Inflammatory macrophage treated with lipopolysaccharide for 4 hours (primary cell): ENCODE data around the gene GK2.

Experiments
- DNase-seq: peaks from one replicate; pipeline ENCODE4 v3.0.0-alpha.2; 2020

GK2 gene

DNA sequence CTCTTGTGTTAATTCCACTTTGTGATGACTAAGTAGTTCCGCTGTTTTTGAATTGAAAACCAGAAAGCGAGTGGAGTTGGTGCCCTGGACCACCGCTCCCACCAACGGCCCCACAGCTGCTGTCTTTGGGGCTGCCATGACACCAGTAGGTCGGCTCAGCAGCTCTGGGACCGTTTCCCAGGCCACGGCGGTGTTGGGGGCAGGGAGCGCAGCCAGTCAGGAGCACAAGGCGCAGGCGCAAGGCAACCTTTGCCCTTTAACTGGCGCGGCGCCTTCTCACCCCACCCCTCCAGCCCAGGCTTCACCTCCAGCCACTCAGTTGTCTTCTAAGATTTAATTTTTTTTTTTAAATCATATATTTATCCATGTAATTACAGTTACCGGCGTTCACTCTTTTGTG lies at the start of gene GK2:
GK2 (minus strand) TSS at position 166 of the 400 bp plus-strand sequence; CDS start at position 138, 28 bp downstream.
- no peak for DNase-seq

DNA sequence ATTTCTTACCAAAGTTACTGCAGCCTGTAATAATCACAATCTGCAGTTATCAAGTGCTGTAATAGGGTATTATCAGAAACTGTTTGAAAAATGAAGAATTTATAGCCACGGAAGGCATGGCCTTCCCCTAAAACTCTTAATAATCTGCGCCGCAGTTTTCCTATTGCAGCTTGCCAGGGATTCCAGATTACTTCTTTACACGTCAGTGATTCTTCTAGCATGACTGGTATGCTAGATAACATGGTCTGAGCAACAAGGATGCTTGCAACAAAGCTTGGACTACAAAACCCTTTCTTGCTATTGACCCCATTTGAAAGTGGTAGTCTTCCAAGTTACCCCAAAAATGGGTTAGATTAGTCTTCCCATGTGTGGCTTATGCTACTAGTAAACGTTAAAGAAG lies 47.2 kb upstream of the GK2 start:
- DNase-seq: no peak

DNA sequence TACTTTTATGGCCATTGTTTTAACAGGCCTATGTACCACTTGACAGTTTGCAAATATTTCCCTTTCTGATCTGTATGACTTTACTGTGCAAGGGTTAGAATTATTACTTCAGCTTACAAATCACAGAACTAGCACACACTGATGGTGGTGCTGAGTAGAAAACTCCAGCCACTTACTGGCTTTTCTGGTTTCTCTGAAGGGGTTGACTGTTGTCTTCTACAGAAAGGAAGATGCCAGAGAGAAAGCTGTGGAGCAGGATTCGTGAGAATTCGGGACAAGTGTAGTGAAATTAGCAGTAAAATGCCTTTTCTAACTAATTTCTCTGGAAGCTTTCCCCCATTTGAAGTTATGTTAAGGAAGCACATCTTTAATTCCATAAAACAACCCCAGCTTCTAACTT lies 46.6 kb upstream of the GK2 start:
- DNase-seq: no peak

DNA sequence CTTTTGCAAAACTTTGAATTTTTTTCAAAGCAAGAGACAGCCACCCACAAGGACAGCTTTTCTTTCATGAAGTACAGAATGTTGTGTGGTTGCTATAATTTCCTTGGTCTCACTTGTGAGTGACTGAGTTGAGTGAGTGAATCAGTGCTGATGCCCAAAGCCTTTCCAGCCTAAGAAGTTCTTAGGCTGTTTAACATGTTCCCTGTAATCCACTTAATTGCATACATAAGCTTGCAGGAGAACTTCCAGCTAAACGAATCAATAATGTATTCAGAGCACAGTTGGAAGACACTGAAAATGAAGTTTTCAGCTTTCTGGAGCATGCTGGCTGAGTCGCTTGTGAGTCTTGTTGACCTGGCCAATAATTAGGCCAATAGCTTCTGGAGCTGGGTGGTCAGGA lies 42.0 kb upstream of the GK2 start:
- DNase-seq: no peak

DNA sequence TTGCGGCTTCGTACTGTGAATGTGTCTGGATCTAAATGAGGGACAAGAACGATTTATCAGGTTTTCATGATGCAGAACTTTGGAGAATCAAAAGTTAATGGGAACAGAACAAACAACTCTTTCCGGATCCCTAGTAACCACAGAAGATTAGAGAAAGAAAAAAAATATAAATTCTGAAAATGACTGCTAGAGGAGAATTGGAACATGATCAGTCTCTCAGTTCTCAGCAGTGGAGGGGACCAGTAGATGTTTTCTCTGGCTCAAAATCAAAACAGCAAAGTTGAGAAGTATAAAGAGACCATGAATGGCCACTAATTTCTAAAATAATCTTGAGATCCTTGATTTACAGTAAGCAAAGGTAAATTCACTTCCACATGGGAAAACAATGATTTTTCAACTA lies 38.1 kb upstream of the GK2 start:
- no peak for DNase-seq

DNA sequence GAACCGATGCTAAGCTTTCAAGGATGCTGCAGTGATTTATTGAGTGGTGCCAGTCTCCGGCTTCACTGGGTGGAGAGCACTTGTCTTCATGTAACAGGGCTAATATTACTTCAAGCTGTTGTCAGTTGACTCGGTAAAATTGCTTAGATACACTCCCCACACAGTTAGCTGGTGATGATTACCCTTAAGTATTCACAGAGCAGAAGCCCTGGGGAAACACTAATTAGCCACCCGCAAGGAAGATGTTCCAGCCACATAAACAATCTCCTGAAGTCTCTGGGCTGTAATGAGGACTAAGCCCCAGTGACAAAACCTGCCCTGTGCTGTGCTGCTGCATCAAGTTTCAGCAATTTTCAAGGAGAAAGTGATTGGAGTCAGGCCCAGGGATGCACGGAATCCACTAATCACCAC lies 37.3 kb upstream of the GK2 start:
- DNase-seq: no peak

DNA sequence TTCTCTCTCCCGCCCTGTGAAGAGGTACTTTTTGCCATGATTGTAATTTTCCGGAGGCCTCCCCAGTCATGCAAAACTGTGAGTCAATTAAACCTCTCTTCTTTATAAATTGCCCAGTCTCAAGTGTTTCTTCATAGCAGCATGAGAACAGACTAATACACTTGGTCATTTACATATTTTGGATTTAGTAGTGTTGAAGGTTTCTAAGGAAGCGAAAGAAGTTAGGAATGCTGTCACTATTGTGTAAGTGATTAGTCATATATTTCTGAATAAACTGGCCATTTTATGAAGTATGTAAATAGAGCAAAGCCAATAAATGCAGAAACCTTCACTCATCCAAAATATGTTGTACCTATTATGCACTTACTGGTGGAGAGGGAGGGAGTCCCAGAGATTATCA lies 34.4 kb upstream of the GK2 start:
- peak; percentile 2 for DNase-seq

DNA sequence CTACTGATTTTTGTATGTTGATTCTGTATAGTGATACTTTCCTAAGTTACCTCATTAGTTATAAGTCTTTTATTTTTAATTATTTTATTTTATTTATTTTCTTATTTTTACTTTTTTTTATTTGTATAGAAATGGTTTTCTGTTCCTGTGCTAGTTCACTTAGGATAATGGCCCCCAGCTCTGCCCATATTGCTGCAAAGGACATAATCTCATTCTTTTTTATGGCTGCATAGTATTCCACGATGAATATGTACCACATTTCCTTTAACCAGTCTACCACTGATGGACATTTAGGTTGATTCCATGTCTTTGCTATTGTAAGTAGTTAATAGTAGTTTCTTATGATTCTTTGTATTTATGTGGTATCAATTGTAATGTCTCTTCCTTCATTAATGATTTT lies 31.5 kb upstream of the GK2 start:
- no peak for DNase-seq

DNA sequence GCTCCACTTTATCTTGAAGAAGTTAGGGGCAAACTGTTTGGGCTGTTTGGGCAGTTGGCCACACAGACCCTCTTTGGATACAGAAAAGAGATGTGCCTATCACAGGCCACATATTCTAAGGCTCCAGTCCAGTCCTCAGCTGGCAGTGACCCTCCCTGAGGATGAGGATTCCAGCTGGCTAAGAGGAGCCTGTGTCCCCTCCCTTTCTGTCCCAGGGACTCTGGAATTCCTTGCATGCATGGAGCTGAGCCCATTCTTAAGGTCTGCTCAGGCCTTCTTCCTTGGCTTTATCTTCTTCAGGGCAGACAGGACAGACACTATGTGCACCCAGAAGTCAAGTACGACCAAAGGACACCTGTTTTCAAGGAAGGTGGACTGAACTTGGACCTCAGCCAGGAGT lies 23.8 kb upstream of the GK2 start:
- DNase-seq: no peak

DNA sequence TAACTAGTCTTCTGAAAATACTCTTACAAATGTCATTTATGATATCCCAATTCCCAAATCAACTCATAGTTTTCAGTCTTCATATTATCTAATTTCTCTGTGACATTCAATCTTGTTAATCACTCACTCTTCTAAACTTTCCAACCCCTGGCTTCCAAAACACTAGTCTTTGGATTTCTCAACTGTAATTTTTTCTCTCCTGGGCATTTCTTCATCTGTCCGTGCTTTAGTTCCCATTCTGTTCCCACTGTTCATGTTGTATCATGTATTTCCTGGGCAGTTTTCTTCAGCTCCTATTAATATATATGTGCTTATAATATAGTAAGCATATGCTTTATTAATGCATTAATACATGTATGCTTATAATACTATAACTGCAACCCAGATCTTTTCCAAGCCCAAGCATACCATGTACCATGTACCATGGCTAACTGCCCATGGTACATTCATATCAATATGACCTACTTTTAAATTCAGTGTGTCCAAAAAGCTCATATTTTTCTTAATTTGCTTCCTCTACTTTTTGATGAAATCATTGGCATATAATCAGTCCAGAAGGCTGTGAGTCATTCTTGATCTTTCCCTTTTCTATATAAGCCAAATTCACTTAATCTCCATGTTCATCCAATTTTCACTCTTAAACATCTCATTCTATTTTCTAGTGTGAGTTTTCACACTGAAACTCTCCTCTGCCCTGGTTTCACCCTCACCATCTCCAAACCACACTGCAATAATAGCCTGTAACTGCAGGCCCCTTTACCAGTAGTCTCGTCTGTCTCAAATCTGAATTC lies 21.3 kb upstream of the GK2 start:
- no peak for DNase-seq

DNA sequence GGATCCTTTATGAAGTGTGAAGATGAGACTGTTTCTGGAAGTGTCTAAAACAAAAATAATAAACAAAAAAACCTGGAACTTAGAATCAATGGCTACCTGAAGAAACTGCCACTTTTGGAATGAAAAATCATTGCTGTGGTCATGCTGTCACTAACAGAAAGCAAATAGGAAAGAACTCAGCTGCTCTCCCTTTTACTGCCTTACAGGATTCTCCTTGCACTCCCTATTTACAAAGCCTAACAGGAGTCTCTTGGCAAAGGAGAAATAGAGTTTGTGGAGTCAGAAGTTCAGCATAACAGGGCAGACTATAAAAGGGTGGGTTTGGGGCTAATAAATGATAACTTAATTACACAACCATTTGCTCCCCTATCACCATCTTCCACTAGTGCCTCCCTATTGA lies 19.0 kb upstream of the GK2 start:
- DNase-seq: no peak

DNA sequence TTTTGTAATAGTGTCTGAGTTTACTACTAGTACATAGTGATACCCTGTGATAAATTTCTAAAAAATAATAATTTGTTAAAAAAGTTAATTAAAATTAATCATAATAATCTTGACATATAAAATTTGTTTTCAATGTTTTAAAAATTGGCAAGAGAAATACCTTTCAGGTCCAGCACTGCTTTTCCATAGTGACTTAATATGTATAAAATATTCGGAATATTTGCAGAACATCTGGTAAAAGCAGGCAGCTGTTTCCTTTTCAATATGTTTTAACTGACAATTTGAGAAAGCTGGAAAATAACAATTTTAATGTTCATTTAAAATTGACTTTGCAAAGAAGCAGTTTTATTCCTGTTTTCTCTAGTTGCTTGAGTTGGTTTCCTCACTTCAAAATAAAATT lies 17.6 kb upstream of the GK2 start:
- DNase-seq: no peak

DNA sequence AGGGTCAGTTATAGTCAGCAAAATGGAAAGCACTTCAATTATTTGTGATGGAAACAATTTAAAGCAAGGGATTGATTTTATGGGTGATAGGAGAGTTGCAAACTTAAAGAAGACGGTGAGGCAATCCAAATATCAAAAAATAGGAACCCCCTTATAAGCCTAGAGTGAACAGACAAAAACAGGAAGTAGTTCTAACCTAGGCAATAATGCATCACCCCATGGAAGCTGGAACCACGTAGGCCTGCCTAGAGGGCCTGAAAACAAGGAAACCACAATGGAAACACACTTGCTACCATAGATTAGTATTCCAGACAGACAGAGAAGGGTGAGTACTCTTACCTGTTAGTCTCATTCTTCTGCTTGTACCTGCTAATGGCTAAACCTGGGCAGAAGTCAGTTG lies 13.5 kb upstream of the GK2 start:
- DNase-seq: no peak

DNA sequence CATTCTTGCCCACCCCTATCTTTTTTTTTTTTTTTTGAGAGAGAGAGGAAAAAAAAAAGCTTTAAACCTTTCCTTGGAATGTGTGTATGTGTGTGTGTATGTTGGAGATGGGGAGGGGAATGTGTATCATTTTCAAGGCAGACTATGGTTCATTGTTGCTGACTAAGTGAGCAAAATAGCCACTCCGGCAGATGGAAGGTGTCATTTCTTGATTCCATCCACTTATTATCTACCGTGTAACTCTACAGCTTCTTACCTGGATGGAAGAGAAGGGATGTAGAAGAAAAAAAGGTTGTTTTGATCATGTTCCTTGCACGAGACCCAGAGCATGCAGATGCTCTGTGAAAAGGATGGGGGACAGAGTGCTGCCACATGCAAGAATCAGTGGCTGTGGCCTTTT lies 5.9 kb upstream of the GK2 start:
- no peak for DNase-seq

DNA sequence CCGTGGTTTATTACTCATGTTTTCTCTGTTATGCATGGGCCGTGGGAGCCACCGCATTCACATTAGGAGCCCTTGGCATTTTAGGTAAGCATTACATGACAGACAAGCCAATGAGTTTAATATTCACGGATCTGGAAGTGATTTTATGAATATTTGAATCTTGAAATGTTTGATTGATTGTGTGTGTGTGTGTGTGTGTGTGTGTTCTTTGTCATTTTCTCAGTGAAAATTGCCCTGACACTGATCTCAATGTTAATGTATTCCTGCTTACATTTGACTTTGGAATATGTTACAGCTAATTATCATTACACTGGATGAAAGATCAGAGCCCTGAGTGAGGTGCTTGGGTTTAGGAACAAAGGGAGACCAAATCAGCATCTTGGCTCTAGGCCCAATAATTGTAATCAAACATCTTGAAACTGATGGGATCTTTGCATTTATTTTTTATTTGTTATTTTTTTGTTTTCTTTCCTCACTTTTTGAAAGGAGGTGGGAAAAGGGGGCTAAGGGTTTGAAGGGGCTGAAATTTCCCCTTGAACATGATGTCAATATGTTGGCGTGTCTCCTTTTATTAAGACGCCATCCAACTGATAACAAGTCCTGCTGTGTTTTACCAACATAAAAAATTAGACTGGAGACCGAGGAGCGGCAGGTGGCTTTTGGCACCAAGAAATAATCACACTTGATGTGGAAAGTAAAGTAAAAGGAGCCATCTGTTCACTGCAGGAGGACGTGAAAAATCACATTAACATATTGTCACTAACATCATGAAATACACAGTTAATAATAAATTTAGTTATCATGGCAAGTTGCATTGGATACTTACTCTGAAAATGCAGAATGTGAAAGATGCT lies 5.2 kb upstream of the GK2 start:
- DNase-seq: no peak

DNA sequence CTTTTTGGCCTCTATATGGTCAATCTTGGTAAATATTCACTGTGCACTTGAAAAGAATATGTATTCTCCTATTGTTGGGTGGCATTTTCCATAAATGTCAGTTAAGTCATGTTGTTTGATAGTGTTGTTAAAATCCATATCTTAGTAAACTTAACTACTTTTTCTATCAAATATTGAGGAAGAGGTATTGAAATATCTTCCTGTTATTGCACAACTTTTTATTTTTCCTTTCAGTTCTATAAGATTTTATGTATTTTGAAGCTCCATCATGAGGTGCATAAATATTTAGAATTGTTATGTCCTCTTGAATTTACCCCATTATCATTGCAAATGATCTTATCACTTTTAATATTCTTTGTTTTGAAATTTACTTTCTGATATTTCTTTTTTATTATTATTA lies 3.4 kb downstream of the GK2 start:
- no peak for DNase-seq

DNA sequence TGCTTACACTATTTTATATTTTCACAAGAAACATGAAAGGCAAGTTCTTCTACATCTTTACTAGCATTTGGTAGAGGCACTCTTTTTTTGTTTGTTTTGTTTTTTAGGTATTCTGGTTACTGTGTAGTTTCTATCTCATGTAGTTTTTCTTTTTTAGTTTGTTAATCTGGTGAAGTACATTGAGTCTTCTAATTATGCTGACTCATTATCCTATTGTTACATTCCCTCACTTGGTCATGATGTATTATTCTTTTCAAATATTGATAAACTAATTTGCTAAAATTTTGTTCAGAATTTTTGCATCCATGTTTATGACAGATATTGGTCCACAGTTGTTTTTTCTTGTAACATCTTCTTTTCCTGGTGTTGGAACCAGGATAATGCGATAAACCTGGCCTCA lies 4.7 kb downstream of the GK2 start:
- DNase-seq: no peak

DNA sequence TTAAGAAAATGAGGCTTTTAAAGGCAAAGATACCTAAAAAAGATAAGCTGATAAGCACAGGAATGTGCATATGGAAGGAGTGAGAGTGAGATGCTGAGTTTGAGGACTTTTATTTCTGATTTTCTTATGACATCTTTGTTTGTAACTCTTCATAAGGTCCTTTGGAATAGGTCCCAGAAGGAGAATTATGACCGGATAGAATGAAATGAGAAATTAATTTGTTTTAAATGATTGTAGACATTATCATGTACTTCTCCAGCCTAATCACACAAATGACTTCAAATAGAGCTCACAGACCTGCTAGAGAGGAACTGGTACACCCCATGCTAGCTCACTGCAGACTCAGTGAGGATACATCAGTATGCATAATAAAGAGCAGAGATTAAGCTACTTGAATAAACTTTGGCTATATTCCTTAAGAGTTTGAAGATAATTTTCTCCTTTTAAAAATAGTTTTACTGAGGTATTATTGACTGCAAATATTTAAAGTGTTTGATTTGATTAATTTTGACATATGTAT lies 5.6 kb downstream of the GK2 start:
- DNase-seq: no peak

DNA sequence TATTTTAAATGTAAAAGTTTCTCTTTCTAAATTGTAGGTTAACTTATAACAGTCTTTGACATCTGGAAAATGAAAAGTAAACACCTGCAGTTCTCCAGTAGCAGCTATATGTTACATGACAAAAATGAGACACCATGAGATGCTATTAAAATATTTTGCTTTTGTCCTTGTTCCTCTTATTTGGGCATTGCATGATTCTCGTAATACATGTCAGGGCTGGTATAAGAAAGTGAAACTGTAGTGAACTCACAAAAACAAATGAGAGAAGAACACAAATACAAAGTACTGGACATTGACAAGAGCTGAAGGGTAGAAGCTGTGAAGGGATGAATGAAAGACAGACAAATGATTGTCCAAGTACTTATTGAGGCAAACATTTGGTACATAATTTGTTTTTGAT lies 9.0 kb downstream of the GK2 start:
- no peak for DNase-seq

DNA sequence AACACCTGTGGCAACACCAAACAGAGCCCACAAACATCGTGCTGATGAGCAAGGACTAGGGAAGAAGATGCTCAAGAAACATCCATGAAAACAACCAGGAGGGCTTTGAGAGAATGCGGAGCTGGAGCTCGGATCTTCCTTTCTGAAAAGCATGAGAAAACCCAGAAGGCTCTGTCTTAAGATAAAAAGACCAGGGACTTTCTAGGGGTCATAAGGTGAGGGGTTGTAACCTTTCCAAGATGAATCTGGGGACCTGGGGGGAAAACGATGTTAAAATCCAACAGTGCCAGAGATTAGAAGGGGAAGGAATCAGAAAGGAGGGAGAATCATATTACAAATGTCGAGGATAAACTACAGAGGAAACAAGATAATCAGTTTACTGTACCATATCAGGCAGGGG lies 10.1 kb downstream of the GK2 start:
- DNase-seq: no peak

DNA sequence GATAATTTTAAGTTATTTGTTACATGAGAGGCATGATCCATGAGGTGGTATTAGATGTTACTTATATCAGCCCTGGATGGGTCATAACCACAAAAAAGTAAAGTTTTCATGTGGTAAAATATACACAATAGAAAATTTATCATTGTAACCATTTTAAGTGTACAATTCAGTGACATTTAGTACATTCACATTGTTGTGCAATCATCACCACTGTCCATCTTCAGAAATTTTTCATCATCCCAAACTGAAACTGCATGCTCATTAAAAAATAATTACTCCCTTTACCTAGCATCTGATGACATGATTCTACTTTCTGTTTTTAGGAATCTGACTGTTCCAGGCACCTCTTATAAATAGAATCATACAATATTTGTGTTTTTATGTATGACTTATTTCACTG lies 11.2 kb downstream of the GK2 start:
- no peak for DNase-seq

DNA sequence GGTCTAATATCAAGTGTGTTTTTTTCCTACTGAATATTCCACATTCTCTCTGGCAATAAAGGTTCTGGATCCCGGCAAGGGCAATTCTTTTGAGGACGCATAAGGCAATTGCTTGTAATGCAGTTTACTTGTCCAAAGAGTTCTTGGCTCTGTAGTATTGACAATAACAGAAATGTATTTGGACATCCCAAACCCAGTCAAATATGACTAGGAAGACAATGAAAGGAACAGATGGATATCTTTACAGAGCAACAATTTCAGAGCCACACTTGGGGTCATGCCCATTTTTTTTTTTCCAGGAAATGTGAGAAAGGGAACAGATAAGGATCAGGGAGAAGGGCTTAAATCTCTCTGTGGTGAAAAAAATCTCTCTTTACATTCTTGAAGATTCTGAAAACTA lies 12.2 kb downstream of the GK2 start:
- no peak for DNase-seq

DNA sequence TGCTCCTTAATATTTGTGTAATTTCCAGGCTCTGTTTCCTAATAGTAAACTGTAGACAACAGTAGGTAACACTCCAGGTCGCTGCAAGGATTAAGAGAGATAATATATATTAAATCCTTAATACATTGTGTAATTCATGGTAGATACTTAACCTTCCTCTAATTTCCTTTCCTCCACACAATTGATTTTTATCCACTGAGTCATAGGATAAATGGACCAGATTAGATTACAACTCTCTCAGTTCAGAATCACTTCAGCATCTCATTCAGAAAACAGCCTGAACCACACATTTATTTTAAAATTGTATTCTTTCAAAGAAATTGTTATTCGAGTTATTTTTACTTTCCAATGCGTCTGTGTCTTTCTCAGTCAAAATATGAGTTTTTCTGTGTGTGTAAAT lies 17.1 kb downstream of the GK2 start:
- no peak for DNase-seq

DNA sequence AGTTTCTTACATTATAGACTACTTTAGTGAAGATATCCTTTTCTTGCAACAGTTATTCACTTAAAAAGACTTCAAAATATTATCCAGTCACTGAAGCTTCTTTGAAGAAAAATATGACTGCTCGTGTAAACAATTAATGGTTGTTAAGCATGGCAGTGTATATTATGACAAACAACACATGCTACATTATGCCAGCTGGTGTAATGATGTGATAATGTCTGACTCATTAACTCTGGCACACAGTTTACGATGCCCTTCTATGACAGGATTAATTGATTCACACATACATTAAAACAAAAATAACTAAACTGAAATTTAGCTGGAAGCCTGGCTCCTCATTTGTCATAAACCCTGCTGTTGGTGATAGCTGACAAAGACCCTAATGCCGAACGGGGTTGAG lies 22.4 kb downstream of the GK2 start:
- no peak for DNase-seq
